Colon (tissue), 2 donors: ENCODE data around the gene PPWD1.

Experiments used
- FAIRE-seq: peaks from 2 replicates; lab custom pipeline; 2012; peaks lifted over from hg19 to GRCh38; lab: Jason Lieb, UNC
- donor health status: control.
- donor health status: control.

Gene PPWD1

GRCh38 chr5:65624025-65624570 lies 61.0 kb downstream of the PPWD1 start, which contains the start of gene TRIM23:
TRIM23 (minus strand) TSS chr5:65624333; CDS start chr5:65624274, 59 bp downstream.
- FAIRE-seq, result no peak

- no peak for FAIRE-seq
Measured at GRCh38 chr5:65624571-65625555, 61.8 kb downstream of the PPWD1 start, which contains the start of the genes SHLD3 and TRAPPC13. SHLD3 (plus strand) TSS chr5:65625027; CDS start chr5:65629588, 4,561 bp downstream. TRAPPC13 (plus strand) TSS chr5:65625027; CDS start chr5:65625061, 34 bp downstream.

- FAIRE-seq, result no peak
Measured at GRCh38 chr5:65625743-65626142, 62.6 kb downstream of the PPWD1 start.

GRCh38 chr5:65630981-65631380 lies 67.9 kb downstream of the PPWD1 start:
- FAIRE-seq, result no peak
